EH (cell line): Measurements from ENCODE around the gene KPNB1.
A peak's percentile ranks its signal among the peaks of the same experiment; 100 is the strongest.

ENCODE experiments used
- DNase-seq: peaks from one replicate; pipeline ENCODE4 v3.0.0-alpha.2; 2015; ENCODE audit warnings: low read depth

KPNB1 gene

DNA sequence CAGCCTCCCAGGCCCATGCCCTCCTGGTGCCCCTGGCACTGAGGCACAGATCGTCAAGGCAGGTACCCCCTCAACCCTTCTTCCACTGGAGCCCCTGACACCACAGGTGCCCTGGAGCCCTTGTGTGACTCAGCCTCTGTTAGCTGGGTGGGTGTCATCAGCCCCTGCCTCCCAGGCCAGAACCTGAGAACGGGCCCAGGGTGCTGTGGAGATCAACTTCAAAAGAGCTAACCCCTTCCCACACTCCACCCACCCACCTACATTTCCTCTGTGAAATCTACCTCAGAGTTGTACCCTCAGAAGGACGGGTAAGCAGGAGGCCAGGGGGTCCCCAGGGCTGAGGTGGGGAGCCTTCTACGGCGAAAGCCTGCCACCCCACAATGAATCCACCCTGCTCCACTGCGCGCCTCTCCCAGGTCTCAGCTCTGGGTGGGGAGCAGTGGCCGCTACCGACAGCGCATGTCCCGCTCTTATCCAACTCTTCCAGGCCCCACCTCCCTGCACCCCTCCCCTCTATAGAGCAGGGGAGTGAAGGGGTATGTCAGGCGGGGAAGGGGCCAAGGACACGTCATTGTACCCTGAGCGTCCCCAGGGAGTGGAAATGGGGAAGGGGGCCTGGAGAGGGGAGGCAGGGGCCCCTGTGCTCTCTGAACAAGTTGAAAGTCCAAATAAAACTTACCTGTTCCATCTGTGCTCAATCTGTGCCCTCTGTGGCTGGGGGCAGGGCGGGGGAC, 61.8 kb downstream of the KPNB1 start:
- no peak for DNase-seq

DNA sequence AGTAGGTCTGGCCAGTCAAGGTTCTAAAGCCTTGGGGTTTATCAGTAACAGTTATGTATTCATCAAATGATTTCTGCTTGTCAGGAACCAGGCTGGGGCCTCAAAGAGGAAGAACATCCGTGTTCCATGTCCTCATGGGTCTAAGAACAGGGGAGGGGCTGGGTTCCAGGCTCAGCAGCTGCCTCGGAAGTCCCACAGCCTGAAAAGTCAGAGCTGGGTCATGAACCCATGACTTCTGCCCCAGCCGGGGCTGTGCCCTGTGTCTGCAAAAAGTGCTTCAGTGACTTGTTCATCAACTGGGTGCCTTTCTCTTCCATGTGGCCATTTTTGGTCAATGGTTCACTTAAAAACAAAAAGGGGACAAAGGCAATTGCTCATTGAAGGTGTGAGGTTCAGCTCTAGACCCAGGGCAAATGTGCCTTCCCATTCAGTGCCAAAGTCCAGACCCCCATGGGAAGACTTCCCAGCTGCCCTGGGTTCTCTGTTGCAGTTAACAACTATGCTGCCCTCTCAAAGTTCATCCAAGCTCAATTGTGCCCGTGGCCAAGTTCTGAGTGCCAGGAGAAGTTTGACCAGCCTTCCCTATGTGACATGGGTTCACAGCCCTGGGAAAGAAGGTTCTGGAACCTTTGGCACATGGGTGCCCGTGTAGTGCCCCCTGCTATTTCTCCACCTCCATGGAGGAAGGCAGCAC, 62.8 kb downstream of the KPNB1 start:
- DNase-seq: no peak

GRCh38 chr17:47713980-47714700, 64.4 kb downstream of the KPNB1 start:
- DNase-seq: no peak

GRCh38 chr17:47714773-47715396, 65.2 kb downstream of the KPNB1 start:
- DNase-seq: no peak

- no peak for DNase-seq
Observed at GRCh38 chr17:47715669-47716325, 66.1 kb downstream of the KPNB1 start.

GRCh38 chr17:47716375-47716774, 66.7 kb downstream of the KPNB1 start:
- no peak for DNase-seq

GRCh38 chr17:47717261-47717697, 67.6 kb downstream of the KPNB1 start:
- DNase-seq: no peak

GRCh38 chr17:47717979-47718621, 68.4 kb downstream of the KPNB1 start:
- DNase-seq: no peak

DNA sequence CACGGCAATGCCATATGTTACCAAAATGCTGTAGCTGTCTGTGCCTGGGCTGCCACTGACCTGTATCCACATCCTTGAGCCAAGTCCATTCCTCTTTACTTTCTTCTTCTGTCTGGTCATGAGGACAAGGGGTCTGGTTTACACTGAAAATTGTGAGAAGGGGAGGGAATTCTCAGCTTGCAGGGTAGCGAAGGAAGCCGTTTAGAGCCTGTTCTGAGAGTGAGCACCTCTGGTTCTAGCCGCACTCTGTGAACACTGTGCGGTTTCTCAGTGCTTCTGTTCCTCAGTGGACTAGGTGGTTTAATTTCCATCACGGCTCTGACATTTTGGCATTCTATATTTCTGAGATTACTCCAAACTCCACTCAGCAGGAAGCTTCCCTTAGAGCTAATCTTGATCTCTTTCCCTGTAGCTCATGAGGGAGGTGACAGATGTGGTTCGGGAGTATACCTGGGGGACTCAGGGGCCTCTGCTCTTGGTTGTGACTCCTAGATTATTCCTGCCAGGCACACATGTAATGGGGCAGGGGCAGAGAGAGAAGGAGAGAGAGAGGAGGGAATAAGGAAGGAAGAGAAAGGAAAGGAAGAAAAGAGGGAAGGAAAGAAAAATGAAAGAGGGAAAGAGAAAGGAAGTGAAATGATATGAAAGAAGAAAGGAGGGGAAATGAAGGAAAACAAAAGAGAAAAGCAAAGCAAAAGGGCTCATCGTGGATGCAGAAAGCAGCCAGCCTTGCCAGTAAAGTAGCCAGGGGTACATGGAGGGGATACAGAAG, 69.1 kb downstream of the KPNB1 start:
- DNase-seq: no peak

- DNase-seq: peak; percentile 84
Observed at GRCh38 chr17:47719411-47720152, 69.9 kb downstream of the KPNB1 start.

GRCh38 chr17:47720196-47720595, 70.5 kb downstream of the KPNB1 start:
- no peak for DNase-seq

DNA sequence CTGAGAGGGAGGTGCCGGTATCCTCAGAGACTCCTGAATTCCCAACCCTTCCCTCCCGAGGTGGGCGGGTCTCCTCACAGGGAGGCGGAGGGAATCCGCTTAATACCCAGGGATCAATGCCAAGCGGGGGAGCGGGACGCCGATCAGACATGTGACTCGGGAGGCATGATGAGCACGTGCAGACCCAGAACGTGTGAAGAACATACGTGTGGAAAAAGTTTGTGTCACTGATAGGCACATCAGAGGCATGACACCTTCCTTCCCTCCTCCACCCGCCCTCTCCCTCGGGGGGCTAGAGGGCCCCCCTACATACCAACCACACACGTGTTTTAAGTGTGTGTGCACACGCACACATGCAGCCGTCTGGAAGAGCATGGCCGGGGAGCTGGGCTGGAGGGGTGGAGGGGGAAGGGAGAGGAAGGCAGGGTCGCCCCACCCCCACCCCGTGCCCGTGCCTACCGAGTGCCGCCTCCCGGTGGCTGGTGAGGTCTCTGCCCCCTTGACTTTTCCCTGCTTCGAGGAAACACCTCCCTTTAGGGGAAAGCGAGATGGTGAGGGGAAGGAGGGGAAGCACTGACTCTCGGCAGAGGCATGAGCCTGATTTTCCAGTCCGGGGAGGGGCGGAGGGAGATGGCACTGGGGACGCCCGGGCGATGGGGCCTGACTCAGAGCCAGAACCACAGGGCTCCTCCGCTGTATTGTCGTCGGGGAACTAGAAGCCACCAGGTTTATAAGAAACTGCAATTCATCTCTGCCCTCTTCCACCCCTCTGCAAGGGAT, 71.2 kb downstream of the KPNB1 start:
- peak; percentile 64 for DNase-seq

DNA sequence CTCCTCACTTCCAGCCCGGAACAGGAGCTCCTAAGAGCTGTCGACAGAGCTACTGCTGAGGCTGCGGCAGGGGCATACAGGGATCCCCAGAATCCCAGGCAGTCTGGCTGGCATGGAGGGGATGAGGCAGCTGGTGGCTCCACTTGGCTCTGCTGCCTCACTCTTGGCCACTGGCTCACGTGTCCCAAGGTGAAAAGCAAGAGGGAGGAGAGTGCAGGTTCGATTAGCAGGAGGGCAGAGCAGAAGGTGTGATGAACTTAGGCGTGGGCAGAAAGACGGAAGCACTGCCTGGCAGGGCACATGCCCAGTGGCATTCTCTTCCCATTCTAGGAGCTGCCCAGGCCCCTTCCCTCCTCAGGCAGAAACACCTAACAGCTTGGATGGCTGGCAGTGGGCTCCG, 72.0 kb downstream of the KPNB1 start:
- DNase-seq: no peak

GRCh38 chr17:47724705-47725104, 75.0 kb downstream of the KPNB1 start:
- DNase-seq: no peak

DNA sequence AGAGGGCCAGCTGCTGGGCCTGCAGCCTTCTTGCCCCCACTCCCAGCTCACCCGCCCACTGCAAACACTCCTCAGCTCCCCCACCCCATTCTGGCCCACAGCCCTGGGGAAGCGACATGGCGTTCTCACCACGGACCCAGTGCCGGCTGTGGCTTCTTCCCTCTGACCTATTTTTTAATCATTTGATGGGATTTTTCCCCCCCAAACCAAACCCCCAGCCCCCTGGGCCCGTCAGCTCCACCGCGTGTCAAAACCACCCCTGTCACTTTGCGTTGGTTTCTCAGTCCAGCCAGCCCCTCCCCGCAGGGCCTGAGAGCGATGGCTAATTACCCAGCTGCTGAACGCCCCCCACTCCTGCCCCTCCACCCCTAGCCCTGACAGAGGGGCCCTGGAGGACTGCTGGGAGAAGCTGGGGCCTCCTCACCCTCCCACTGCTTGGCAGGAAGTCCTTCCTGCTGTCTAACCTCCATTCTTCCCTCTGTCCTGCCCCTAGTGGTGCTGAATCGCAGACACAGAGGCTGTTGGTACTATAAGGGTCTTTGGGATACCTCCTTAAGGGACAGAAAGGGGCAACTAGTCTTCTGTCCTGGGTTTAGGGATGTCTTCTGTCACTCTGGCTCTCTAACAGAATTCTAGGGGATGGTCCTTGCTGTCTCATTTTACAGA, 75.9 kb downstream of the KPNB1 start:
- DNase-seq: no peak

GRCh38 chr17:47726796-47727703, 77.3 kb downstream of the KPNB1 start:
- DNase-seq: no peak

DNA sequence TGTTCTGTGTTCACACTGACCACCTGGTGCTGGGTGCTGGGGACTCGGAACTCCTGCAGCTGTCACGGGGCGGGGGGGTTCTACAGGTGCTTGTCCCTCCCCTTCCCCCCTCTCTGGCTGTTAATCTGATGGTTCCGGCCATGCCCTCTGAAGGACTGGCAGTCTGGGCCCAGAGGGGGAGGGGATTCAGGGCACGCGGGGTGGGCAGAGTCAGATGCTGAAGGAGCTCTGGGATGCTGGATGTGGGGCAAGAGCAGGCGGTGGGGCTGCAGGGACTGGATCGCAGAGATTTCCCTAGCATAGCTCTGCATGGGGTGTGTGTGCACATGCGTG, 78.0 kb downstream of the KPNB1 start:
- no peak for DNase-seq
